Heart left ventricle (tissue), 16 donors: Measurements from ENCODE around the gene GMPPA. TPM values are rescaled to one million over a fixed set of nuclear protein-coding genes. Genes with fewer than 3 reads are reported as not detected.

Source experiments
- ATAC-seq, 4 donors: fragments of 200-7000 bp; cut with Tn5 transposase; one replicate each; pipeline ENCODE4 v1.9.1; 2020 to 2022; ENCODE audit warnings: moderate library complexity in 4 of 4, mild to moderate bottlenecking in 3 of 4, moderate number of reproducible peaks in 1 of 4
- DNase-seq, 5 donors: peaks; one replicate each; pipeline ENCODE4 v3.0.0-alpha.2; 2020
- H3K27ac ChIP-seq, 12 donors: fragments of 200-600 bp; sonication (generic) in 4 of 12; one replicate each; pipeline versions ENCODE4 v1.5.0 to v1.8.0; 2016 to 2022; ENCODE audit warnings: mild to moderate bottlenecking in 2 of 12
- H3K27me3 ChIP-seq, 9 donors: fragments of 200-600 bp; sonication (generic) in 2 of 9; one replicate each; pipeline versions ENCODE4 v1.5.1 to v1.8.0; 2016 to 2022; ENCODE audit warnings: mild to moderate bottlenecking in 3 of 9
- H3K36me3 ChIP-seq, 9 donors: fragments of 200-600 bp; sonication (generic) in 2 of 9; one replicate each; pipeline versions ENCODE4 v1.5.0 to v1.8.0; 2018 to 2022; ENCODE audit warnings: mild to moderate bottlenecking in 2 of 9
- H3K4me1 ChIP-seq, 12 donors: fragments of 200-600 bp; sonication (generic) in 4 of 12; one replicate each; pipeline versions ENCODE4 v1.5.0 to v1.8.0; 2016 to 2022; ENCODE audit warnings: mild to moderate bottlenecking in 3 of 12
- H3K4me3 ChIP-seq, 12 donors: fragments of 200-600 bp; sonication (generic) in 4 of 12; one replicate each; pipeline versions ENCODE4 v1.5.0 to v1.8.0; 2017 to 2022; ENCODE audit warnings: mild to moderate bottlenecking in 9 of 12, moderate library complexity in 4 of 12
- H3K9me3 ChIP-seq, 12 donors: fragments of 200-600 bp; sonication (generic) in 4 of 12; one replicate each; pipeline versions ENCODE4 v1.5.0 to v1.8.0; 2016 to 2022; ENCODE audit warnings: mild to moderate bottlenecking in 1 of 12
- CTCF ChIP-seq, 12 donors: fragments of 200-600 bp; sonication (generic) in 4 of 12; IDR thresholded peaks; one replicate each; pipeline versions ENCODE4 v1.5.0 to v1.8.0; 2018 to 2022; ENCODE audit warnings: antibody characterized with exemption in 12 of 12, mild to moderate bottlenecking in 5 of 12
- POLR2A ChIP-seq, 2 donors: fragments of 450-650 bp; IDR thresholded peaks; one replicate each; pipeline ENCODE4 v1.6.1; 2017; ENCODE audit warnings: antibody characterized with exemption in 2 of 2, mild to moderate bottlenecking in 2 of 2, moderate library complexity in 2 of 2
- WGBS, 4 donors: extraction: QIAGEN DNeasy Blood & Tissue Kit in 2 of 4; methylation state at CpG; one replicate each; pipeline versions ENCODE4 v1.1.5 to v1.1.7; 2013 to 2018; 5-methylcytosine and 5-hydroxymethylcytosine counted together
- intact Hi-C, 10 donors: fragments of 100-400 bp; cut with DNase I; formaldehyde crosslinking; loops; one replicate each; pipeline versions ENCODE4 v1.11.1 to v1.14.2; 2022
- polyA plus RNA-seq, 2 donors: library from polyadenylated mRNA; stranded (reverse); fragments of 200-250 nt; gene quantifications; one replicate each; pipeline ENCODE4 v1.2.3, GENCODE V29; 2013
- total RNA-seq, 9 donors: library from RNA; depleted of rRNA in 2 of 9; stranded (reverse); fragments of >200 nt in 2 of 9; fragmentation: NEBNext Ultra II Directional in 3 of 9; extraction: Animal tissue kit (Norgen Biotek cat#: 25700) in 3 of 9; gene quantifications; one replicate each; pipeline versions ENCODE4 v1.1.0 to v1.2.4, GENCODE V29; 2016 to 2023
- donor health status: ischemic (EF 13 %, LVEDD 7.1; RV severe dilation, severe dysfunction).
- donor health status: healthy with polysubstance abuse.
- donor health status: DM: no; HTN: yes; CAD: no.
- donor health status: DM: no; HTN: no; CAD: no.
- donor health status: ischemic (EF 25% LVEDD 6.9; RV normal size, moderate dysfunction).
- donor health status: ischemic (EF 25% LVEDD 5.7; RV mildly dilated, moderate dysfunction).
- donor health status: healthy.
- donor health status: DM: yes; HTN: yes; CAD: no.
- donor health status: ischemic (EF 35%, LVEDD 5.7; RV mildly dilated, moderate dysfunction).
- donor health status: nonischemic (EF 11% LVEDD 7.7; RV severe dilation, severe dysfunction).
- donor health status: DM: yes; HTN: yes; CAD: no.
- donor health status: PGD.
- donor health status: ischemic (EF 29% LVEDD 5.4; RV normal size, mild dysfunction).
- donor health status: nonischemic (EF 23%, LVEDD 6.1; RV moderate dilation, normal function).

GMPPA gene
- total and polyA plus RNA-seq, 11 donors, result 15.8 to 35.5 (median 20.1) TPM

- no peak for ATAC-seq
- no peaks in the 10 kb centered on the region for H3K9me3 ChIP-seq
- H3K4me3 ChIP-seq, result no peak overlapping the region
- H3K4me1 ChIP-seq, result peaks cover 0 to 42% (median 6%) of the 10 kb centered on the region in 12 donors
- H3K27me3 ChIP-seq, result peaks cover under 1 to 28% (median 10%) of the 10 kb centered on the region in 9 donors
- 87 to 91% (median 87%) methylated on average over 7 to 8 of the region's 8 CpGs; no CpG with 5 or more reads in 1 of the 4 donors for WGBS, 4 donors
- no peak for TF ChIP-seq CTCF (IDR thresholded peaks at IDR 0.05)
- no peak for TF ChIP-seq POLR2A (IDR thresholded peaks at IDR 0.05)
- peak overlapping the region in 1 of 12 donors; percentile 36 for H3K27ac ChIP-seq
- intact Hi-C loops, result no loop called here
- DNase-seq, result no peak
- peaks cover 0 to 45% (median 8%) of the 10 kb centered on the region in 9 donors for H3K36me3 ChIP-seq
Observed at GRCh38 chr2:219480004-219480403, 18.7 kb upstream of the GMPPA start.

GRCh38 chr2:219482674-219483405 lies 15.9 kb upstream of the GMPPA start:
- WGBS, 4 donors, result 68 to 74% (median 72%) methylated on average over 13 to 17 of the region's 17 CpGs
- intact Hi-C loops, result no loop called here
- DNase-seq (no peak), ATAC-seq (no peak)
- Histone ChIP-seq H3K27me3 (peaks cover 4 to 42% (median 14%) of the 10 kb centered on the region in 9 donors), H3K27ac (peak overlapping the region in 1 of 12 donors; percentile 75), H3K4me1 (peaks cover 0 to 34% (median 6%) of the 10 kb centered on the region in 12 donors), H3K9me3 (no peaks in the 10 kb centered on the region), H3K4me3 (no peak overlapping the region), H3K36me3 (peaks cover 0 to 48% (median 8%) of the 10 kb centered on the region in 9 donors)
- TF ChIP-seq POLR2A (IDR thresholded peaks at IDR 0.05) (no peak), CTCF (IDR thresholded peaks at IDR 0.05) (no peak)

GRCh38 chr2:219483451-219484342 lies 15.0 kb upstream of the GMPPA start:
- no peak for DNase-seq

More at GRCh38 chr2:219483451-219484342, 15.0 kb upstream of the GMPPA start:
- WGBS, 4 donors, result 40 to 56% (median 45%) methylated on average over 23 to 58 of the region's 58 CpGs
- TF ChIP-seq CTCF (IDR thresholded peaks at IDR 0.05), result no peak
- TF ChIP-seq POLR2A (IDR thresholded peaks at IDR 0.05), result no peak
- Histone ChIP-seq H3K4me1 (peaks cover 0 to 42% (median 5%) of the 10 kb centered on the region in 12 donors), H3K27me3 (peaks cover 4 to 42% (median 14%) of the 10 kb centered on the region in 9 donors), H3K36me3 (peaks cover 0 to 49% (median 4%) of the 10 kb centered on the region in 9 donors), H3K4me3 (peak overlapping the region in 8 of 12 donors; percentile 3 to 38 (median 24)), H3K27ac (peak overlapping the region in 2 of 12 donors; percentile 11 to 75), H3K9me3 (no peaks in the 10 kb centered on the region)
- intact Hi-C loops, result no loop called here
- ATAC-seq, result no peak
